HFFc6 (cell line): ENCODE results near the gene MARK4. TPM values are rescaled to one million over a fixed set of nuclear protein-coding genes. Genes with fewer than 3 reads are reported as not detected.

Experiments used
- DNase-seq: peaks from one replicate; pipeline ENCODE4 v3.0.0-alpha.2; 2018
- H3K27ac Mint-ChIP-seq: 2 replicates; pipeline ENCODE4 v1.8.0; 2020; ENCODE audit warnings: mild to moderate bottlenecking, mixed read lengths
- H3K27me3 Mint-ChIP-seq: 2 replicates; pipeline ENCODE4 v1.8.0; 2021; ENCODE audit warnings: mild to moderate bottlenecking, moderate library complexity, mixed read lengths; ENCODE audit not compliant: insufficient read depth
- H3K36me3 Mint-ChIP-seq: 2 replicates; pipeline ENCODE4 v1.8.0; 2021; ENCODE audit warnings: low read depth, mixed read lengths
- H3K4me1 Mint-ChIP-seq: 2 replicates; pipeline ENCODE4 v1.8.0; 2020; ENCODE audit warnings: low read depth, mixed read lengths
- H3K4me3 Mint-ChIP-seq: 2 replicates; pipeline ENCODE4 v1.8.0; 2020; ENCODE audit warnings: mild to moderate bottlenecking, moderate library complexity, mixed read lengths
- H3K9me3 Mint-ChIP-seq: 2 replicates; pipeline ENCODE4 v1.8.0; 2020; ENCODE audit warnings: mild to moderate bottlenecking, mixed read lengths
- CTCF ChIP-seq: fragments of 200-600 bp; sonication (generic); IDR thresholded peaks from 2 replicates; pipeline ENCODE4 v1.5.0; 2021; ENCODE audit warnings: antibody characterized with exemption, mild to moderate bottlenecking
- total RNA-seq, 6 experiments: library from RNA; stranded (reverse); fragmentation: NEBNext Ultra II Directional; extraction: Animal tissue kit (Norgen Biotek cat#: 25700); gene quantifications; 2 replicates in 1 of 6; 3 replicates in 5 of 6; pipeline ENCODE4 v1.2.3, GENCODE V29; 2021

The MARK4 gene
- total RNA-seq, 6 experiments from 2014 or later: 38.9 to 46.0 (median 44.2) TPM

- Mint-ChIP-seq H3K27me3 (peaks cover 2% of the 10 kb centered on the region), H3K27ac (no peak overlapping the region), H3K4me3 (no peak overlapping the region), H3K9me3 (no peaks in the 10 kb centered on the region), H3K4me1 (no peaks in the 10 kb centered on the region), H3K36me3 (peaks cover 23% of the 10 kb centered on the region)
- TF ChIP-seq CTCF: no peak
- DNase-seq: no peak
Measured at GRCh38 chr19:45349126-45349415, 98.0 kb downstream of the MARK4 start.

- peaks cover 23% of the 10 kb centered on the region for H3K36me3 Mint-ChIP-seq
- H3K27me3 Mint-ChIP-seq: peaks cover 2% of the 10 kb centered on the region
- DNase-seq: no peak
- no peak for TF ChIP-seq CTCF
- no peaks in the 10 kb centered on the region for H3K4me1 Mint-ChIP-seq
- H3K4me3 Mint-ChIP-seq: no peak overlapping the region
- H3K27ac Mint-ChIP-seq: no peak overlapping the region
- no peaks in the 10 kb centered on the region for H3K9me3 Mint-ChIP-seq
Measured at GRCh38 chr19:45349430-45349941, 98.4 kb downstream of the MARK4 start.

- Mint-ChIP-seq H3K36me3 (peaks cover 27% of the 10 kb centered on the region), H3K4me3 (no peak overlapping the region), H3K27ac (no peak overlapping the region), H3K9me3 (no peaks in the 10 kb centered on the region), H3K27me3 (peaks cover 2% of the 10 kb centered on the region; the same call in 1 of the 2 replicates), H3K4me1 (no peaks in the 10 kb centered on the region)
- no peak for DNase-seq
- no peak for TF ChIP-seq CTCF
Measured at GRCh38 chr19:45350477-45351058, 99.5 kb downstream of the MARK4 start.

GRCh38 chr19:45351401-45351952 is 100.4 kb downstream of the MARK4 start:
- TF ChIP-seq CTCF: no peak
- DNase-seq: no peak

GRCh38 chr19:45352062-45352461 is 101.0 kb downstream of the MARK4 start:
- TF ChIP-seq CTCF: no peak
- Mint-ChIP-seq H3K36me3 (peaks cover 42% of the 10 kb centered on the region), H3K27me3 (peaks cover 2% of the 10 kb centered on the region; the same call in 1 of the 2 replicates), H3K27ac (no peak overlapping the region), H3K9me3 (no peaks in the 10 kb centered on the region), H3K4me1 (no peaks in the 10 kb centered on the region), H3K4me3 (no peak overlapping the region)
- no peak for DNase-seq

More at GRCh38 chr19:45351401-45351952, 100.4 kb downstream of the MARK4 start:
- H3K27ac Mint-ChIP-seq: no peak overlapping the region
- peaks cover 36% of the 10 kb centered on the region for H3K36me3 Mint-ChIP-seq
- no peaks in the 10 kb centered on the region for H3K4me1 Mint-ChIP-seq
- H3K4me3 Mint-ChIP-seq: no peak overlapping the region
- peaks cover 2% of the 10 kb centered on the region; the same call in 1 of the 2 replicates for H3K27me3 Mint-ChIP-seq
- H3K9me3 Mint-ChIP-seq: no peaks in the 10 kb centered on the region
